ENCODE measurements around the gene SNED1. TPM values are rescaled to one million over a fixed set of nuclear protein-coding genes. Genes with fewer than 3 reads are reported as not detected.

SNED1 gene
- 148 TPM for total RNA-seq

GRCh38 chr2:240997856-240998705 is at the start of gene SNED1:
SNED1 (plus strand) TSS chr2:240998618; CDS start chr2:240998838, 220 bp downstream.
- ATAC-seq (peak; percentile 81), DNase-seq (ENCODE audit: low spot score) (peak; percentile 93)
- intact Hi-C loops (cut with DNase I), result loop anchor here (10.0 kb wide), 1 partner anchor 83 kb away; no protein-coding TSS in a partner anchor

- intact Hi-C loops (cut with DNase I), result no loop called here
- ATAC-seq, result no peak
- peak; percentile 45 for DNase-seq (ENCODE audit: low spot score)
Observed at GRCh38 chr2:240948905-240949790, 49.3 kb upstream of the SNED1 start.

- DNase-seq (ENCODE audit: low spot score) (peak; percentile 56), ATAC-seq (no peak)
- intact Hi-C loops (cut with DNase I), result no loop called here
Observed at GRCh38 chr2:240949791-240950705, 48.4 kb upstream of the SNED1 start.

- DNase-seq (ENCODE audit: low spot score) (peak; percentile 2), ATAC-seq (no peak)
- intact Hi-C loops (cut with DNase I), result no loop called here
Observed at GRCh38 chr2:240951045-240951594, 47.3 kb upstream of the SNED1 start.

GRCh38 chr2:240952496-240953246 is 45.7 kb upstream of the SNED1 start:
- DNase-seq (ENCODE audit: low spot score), result peak; percentile 47
- ATAC-seq, result no peak

GRCh38 chr2:240953426-240954410 is 44.7 kb upstream of the SNED1 start:
- intact Hi-C loops (cut with DNase I), result no loop called here
- peak; percentile 57 for DNase-seq (ENCODE audit: low spot score)
- ATAC-seq, result peak; percentile 14

More at GRCh38 chr2:240952496-240953246, 45.7 kb upstream of the SNED1 start:
- intact Hi-C loops (cut with DNase I), result no loop called here

GRCh38 chr2:240954436-240955305 is 43.7 kb upstream of the SNED1 start:
- intact Hi-C loops (cut with DNase I), result no loop called here
- ATAC-seq (no peak), DNase-seq (ENCODE audit: low spot score) (peak; percentile 22)

- DNase-seq (ENCODE audit: low spot score) (peak; percentile 48), ATAC-seq (no peak)
- intact Hi-C loops (cut with DNase I), result no loop called here
Observed at GRCh38 chr2:240955306-240956170, 42.9 kb upstream of the SNED1 start.

- intact Hi-C loops (cut with DNase I), result no loop called here
- peak; percentile 67 for DNase-seq (ENCODE audit: low spot score)
- ATAC-seq, result no peak
Observed at GRCh38 chr2:240956171-240956934, 42.1 kb upstream of the SNED1 start.

GRCh38 chr2:240956935-240957655 is 41.3 kb upstream of the SNED1 start:
- ATAC-seq (no peak), DNase-seq (ENCODE audit: low spot score) (peak; percentile 55)
- intact Hi-C loops (cut with DNase I), result no loop called here

GRCh38 chr2:240957656-240958365 is 40.6 kb upstream of the SNED1 start:
- intact Hi-C loops (cut with DNase I), result no loop called here
- DNase-seq (ENCODE audit: low spot score) (peak; percentile 65), ATAC-seq (no peak)

- intact Hi-C loops (cut with DNase I), result no loop called here
- DNase-seq (ENCODE audit: low spot score) (peak; percentile 60), ATAC-seq (no peak)
Observed at GRCh38 chr2:240958366-240959213, 39.8 kb upstream of the SNED1 start.
